GM18507 (cell line): ENCODE measurements around the gene ZNF609.

ENCODE experiments used
- DNase-seq: peaks from one replicate; pipeline ENCODE4 v3.0.0; 2011; ENCODE audit warnings: low read depth; ENCODE audit not compliant: insufficient read length; ENCODE audit errors: extremely low spot score
- FAIRE-seq: peaks from 2 replicates; lab custom pipeline; 2011; peaks lifted over from hg19 to GRCh38; lab: Jason Lieb, UNC

ZNF609 gene

GRCh38 chr15:64699751-64700388 is 239.5 kb downstream of the ZNF609 start:
- FAIRE-seq: no peak
- DNase-seq: no peak

GRCh38 chr15:64701051-64701450 is 240.7 kb downstream of the ZNF609 start:
- no peak for DNase-seq

GRCh38 chr15:64701482-64702184 is 241.3 kb downstream of the ZNF609 start:
- FAIRE-seq (no peak), DNase-seq (no peak)

More at GRCh38 chr15:64701051-64701450, 240.7 kb downstream of the ZNF609 start:
- no peak for FAIRE-seq

GRCh38 chr15:64702816-64703631 is 242.6 kb downstream of the ZNF609 start:
- FAIRE-seq: peak; percentile 67
- peak; percentile 95 for DNase-seq

- no peak for FAIRE-seq
Measured at GRCh38 chr15:64703632-64703959, 243.2 kb downstream of the ZNF609 start.

GRCh38 chr15:64705006-64705405 is 244.6 kb downstream of the ZNF609 start:
- DNase-seq (no peak), FAIRE-seq (no peak)

More at GRCh38 chr15:64703632-64703959, 243.2 kb downstream of the ZNF609 start:
- DNase-seq: no peak

- FAIRE-seq: no peak
- DNase-seq: no peak
Measured at GRCh38 chr15:64706011-64706911, 245.9 kb downstream of the ZNF609 start.

- FAIRE-seq: no peak
- no peak for DNase-seq
Measured at GRCh38 chr15:64710676-64711428, 250.5 kb downstream of the ZNF609 start.

GRCh38 chr15:64712353-64712752 is 252.0 kb downstream of the ZNF609 start:
- no peak for DNase-seq
- FAIRE-seq: no peak

GRCh38 chr15:64713592-64713991 is 253.2 kb downstream of the ZNF609 start:
- DNase-seq (no peak), FAIRE-seq (no peak)

GRCh38 chr15:64716452-64716851 is 256.1 kb downstream of the ZNF609 start:
- no peak for FAIRE-seq
- no peak for DNase-seq

- DNase-seq: no peak
- FAIRE-seq: no peak
Measured at GRCh38 chr15:64717130-64717529, 256.8 kb downstream of the ZNF609 start.

GRCh38 chr15:64717735-64718495 is 257.5 kb downstream of the ZNF609 start:
- no peak for DNase-seq
- FAIRE-seq: no peak

GRCh38 chr15:64720188-64720587 is 259.8 kb downstream of the ZNF609 start:
- no peak for FAIRE-seq
- no peak for DNase-seq

- FAIRE-seq: no peak
Measured at GRCh38 chr15:64730151-64730550, 269.8 kb downstream of the ZNF609 start.

GRCh38 chr15:64731012-64731804 is 270.8 kb downstream of the ZNF609 start:
- peak; percentile 85 for FAIRE-seq
- DNase-seq: peak; percentile 71

More at GRCh38 chr15:64730151-64730550, 269.8 kb downstream of the ZNF609 start:
- no peak for DNase-seq

- DNase-seq (no peak), FAIRE-seq (no peak)
Measured at GRCh38 chr15:64731805-64732151, 271.4 kb downstream of the ZNF609 start.
